Heart left ventricle (tissue), 16 donors: ENCODE data around the gene ACOX2. TPM values are rescaled to one million over a fixed set of nuclear protein-coding genes. Genes with fewer than 3 reads are reported as not detected.

Source experiments
- ATAC-seq, 4 donors: fragments of 200-7000 bp; cut with Tn5 transposase; one replicate each; pipeline ENCODE4 v1.9.1; 2020 to 2022; ENCODE audit warnings: moderate library complexity in 4 of 4, mild to moderate bottlenecking in 3 of 4, moderate number of reproducible peaks in 1 of 4
- DNase-seq, 5 donors: peaks; one replicate each; pipeline ENCODE4 v3.0.0-alpha.2; 2020
- H3K27ac ChIP-seq, 12 donors: fragments of 200-600 bp; sonication (generic) in 4 of 12; one replicate each; pipeline versions ENCODE4 v1.5.0 to v1.8.0; 2016 to 2022; ENCODE audit warnings: mild to moderate bottlenecking in 2 of 12
- H3K27me3 ChIP-seq, 9 donors: fragments of 200-600 bp; sonication (generic) in 2 of 9; one replicate each; pipeline versions ENCODE4 v1.5.1 to v1.8.0; 2016 to 2022; ENCODE audit warnings: mild to moderate bottlenecking in 3 of 9
- H3K36me3 ChIP-seq, 9 donors: fragments of 200-600 bp; sonication (generic) in 2 of 9; one replicate each; pipeline versions ENCODE4 v1.5.0 to v1.8.0; 2018 to 2022; ENCODE audit warnings: mild to moderate bottlenecking in 2 of 9
- H3K4me1 ChIP-seq, 12 donors: fragments of 200-600 bp; sonication (generic) in 4 of 12; one replicate each; pipeline versions ENCODE4 v1.5.0 to v1.8.0; 2016 to 2022; ENCODE audit warnings: mild to moderate bottlenecking in 3 of 12
- H3K4me3 ChIP-seq, 12 donors: fragments of 200-600 bp; sonication (generic) in 4 of 12; one replicate each; pipeline versions ENCODE4 v1.5.0 to v1.8.0; 2017 to 2022; ENCODE audit warnings: mild to moderate bottlenecking in 9 of 12, moderate library complexity in 4 of 12
- H3K9me3 ChIP-seq, 12 donors: fragments of 200-600 bp; sonication (generic) in 4 of 12; one replicate each; pipeline versions ENCODE4 v1.5.0 to v1.8.0; 2016 to 2022; ENCODE audit warnings: mild to moderate bottlenecking in 1 of 12
- CTCF ChIP-seq, 12 donors: fragments of 200-600 bp; sonication (generic) in 4 of 12; IDR thresholded peaks; one replicate each; pipeline versions ENCODE4 v1.5.0 to v1.8.0; 2018 to 2022; ENCODE audit warnings: antibody characterized with exemption in 12 of 12, mild to moderate bottlenecking in 5 of 12
- POLR2A ChIP-seq, 2 donors: fragments of 450-650 bp; IDR thresholded peaks; one replicate each; pipeline ENCODE4 v1.6.1; 2017; ENCODE audit warnings: antibody characterized with exemption in 2 of 2, mild to moderate bottlenecking in 2 of 2, moderate library complexity in 2 of 2
- WGBS, 4 donors: extraction: QIAGEN DNeasy Blood & Tissue Kit in 2 of 4; methylation state at CpG; one replicate each; pipeline versions ENCODE4 v1.1.5 to v1.1.7; 2013 to 2018; 5-methylcytosine and 5-hydroxymethylcytosine counted together
- intact Hi-C, 10 donors: fragments of 100-400 bp; cut with DNase I; formaldehyde crosslinking; loops; one replicate each; pipeline versions ENCODE4 v1.11.1 to v1.14.2; 2022
- polyA plus RNA-seq, 2 donors: library from polyadenylated mRNA; stranded (reverse); fragments of 200-250 nt; gene quantifications; one replicate each; pipeline ENCODE4 v1.2.3, GENCODE V29; 2013
- total RNA-seq, 9 donors: library from RNA; depleted of rRNA in 2 of 9; stranded (reverse); fragments of >200 nt in 2 of 9; fragmentation: NEBNext Ultra II Directional in 3 of 9; extraction: Animal tissue kit (Norgen Biotek cat#: 25700) in 3 of 9; gene quantifications; one replicate each; pipeline versions ENCODE4 v1.1.0 to v1.2.4, GENCODE V29; 2016 to 2023
- donor health status: ischemic (EF 13 %, LVEDD 7.1; RV severe dilation, severe dysfunction).
- donor health status: healthy with polysubstance abuse.
- donor health status: DM: no; HTN: yes; CAD: no.
- donor health status: DM: no; HTN: no; CAD: no.
- donor health status: ischemic (EF 25% LVEDD 6.9; RV normal size, moderate dysfunction).
- donor health status: ischemic (EF 25% LVEDD 5.7; RV mildly dilated, moderate dysfunction).
- donor health status: healthy.
- donor health status: DM: yes; HTN: yes; CAD: no.
- donor health status: ischemic (EF 35%, LVEDD 5.7; RV mildly dilated, moderate dysfunction).
- donor health status: nonischemic (EF 11% LVEDD 7.7; RV severe dilation, severe dysfunction).
- donor health status: DM: yes; HTN: yes; CAD: no.
- donor health status: PGD.
- donor health status: ischemic (EF 29% LVEDD 5.4; RV normal size, mild dysfunction).
- donor health status: nonischemic (EF 23%, LVEDD 6.1; RV moderate dilation, normal function).

The ACOX2 gene
- total and polyA plus RNA-seq, 11 donors, result 6.6 to 41.9 (median 31.1) TPM

GRCh38 chr3:58568572-58569286 is 31.7 kb upstream of the ACOX2 start:
- TF ChIP-seq CTCF (IDR thresholded peaks at IDR 0.05) (peak; percentile 90 to 97 (median 95)), POLR2A (IDR thresholded peaks at IDR 0.05) (no peak)
- H3K36me3 ChIP-seq, result peaks cover 0 to 46% (median 29%) of the 10 kb centered on the region in 9 donors
- peak; percentile 61 to 82 (median 70) for DNase-seq
- intact Hi-C loops, result loop anchor here in 9 of 10 donors (1.0 to 2.0 kb wide), 4 partner anchors 60 to 62 kb away; no protein-coding TSS in a partner anchor
- H3K4me1 ChIP-seq, result peaks cover 0 to 33% (median 12%) of the 10 kb centered on the region in 12 donors
- no peak overlapping the region for H3K4me3 ChIP-seq
- peak overlapping the region in 1 of 12 donors; percentile 39 for H3K27ac ChIP-seq
- peak in 3 of 4 donors; percentile 42 to 54 (median 47) for ATAC-seq
- WGBS, 4 donors, result 27 to 32% (median 30%) methylated on average over 17 of the region's 17 CpGs
- H3K9me3 ChIP-seq, result peaks cover 0 to 3% (median 0%) of the 10 kb centered on the region in 12 donors
- no peaks in the 10 kb centered on the region for H3K27me3 ChIP-seq

GRCh38 chr3:58567251-58567515 is 30.2 kb upstream of the ACOX2 start:
- Histone ChIP-seq H3K9me3 (peaks cover 0 to 3% (median 0%) of the 10 kb centered on the region in 12 donors), H3K36me3 (peaks cover 0 to 56% (median 32%) of the 10 kb centered on the region in 9 donors), H3K27ac (no peak overlapping the region), H3K4me3 (no peak overlapping the region), H3K4me1 (peaks cover 0 to 22% (median 5%) of the 10 kb centered on the region in 12 donors), H3K27me3 (no peaks in the 10 kb centered on the region)
- TF ChIP-seq CTCF (IDR thresholded peaks at IDR 0.05) (no peak), POLR2A (IDR thresholded peaks at IDR 0.05) (no peak)
- WGBS, 4 donors, result 88 to 94% (median 91%) methylated on average over 7 of the region's 7 CpGs
- ATAC-seq, result no peak
- intact Hi-C loops, result no loop called here
- DNase-seq, result no peak

- 88 to 94% (median 92%) methylated on average over 9 of the region's 9 CpGs for WGBS, 4 donors
- Histone ChIP-seq H3K36me3 (peaks cover 0 to 56% (median 32%) of the 10 kb centered on the region in 9 donors), H3K4me3 (no peak overlapping the region), H3K27ac (no peak overlapping the region), H3K4me1 (peaks cover 0 to 22% (median 5%) of the 10 kb centered on the region in 12 donors), H3K27me3 (no peaks in the 10 kb centered on the region), H3K9me3 (peaks cover 0 to 3% (median 0%) of the 10 kb centered on the region in 12 donors)
- ATAC-seq (no peak), DNase-seq (no peak)
- TF ChIP-seq CTCF (IDR thresholded peaks at IDR 0.05) (no peak), POLR2A (IDR thresholded peaks at IDR 0.05) (no peak)
- intact Hi-C loops, result no loop called here
These were observed 29.6 kb upstream of the ACOX2 start for GRCh38 chr3:58566398-58567250.
